H9 (cell line): ENCODE measurements around the gene CREB3L2. TPM values are rescaled to one million over a fixed set of nuclear protein-coding genes. Genes with fewer than 3 reads are reported as not detected.

Source experiments
- DNase-seq: peaks from one replicate; pipeline ENCODE4 v3.0.0-alpha.2; 2017
- H2AFZ ChIP-seq: one replicate; pipeline ENCODE4 v1.6.1; 2013; ENCODE audit warnings: mild to moderate bottlenecking, low read length, control low read depth, moderate library complexity
- H2AK5ac ChIP-seq: 2 replicates; pipeline ENCODE4 v1.6.1; 2013; ENCODE audit warnings: low read length, control low read depth, mixed read lengths; ENCODE audit not compliant: insufficient read length
- H2BK120ac ChIP-seq: one replicate; pipeline ENCODE4 v1.6.1; 2013; ENCODE audit warnings: low read depth, mild to moderate bottlenecking, low read length, control low read depth, inconsistent platforms; ENCODE audit not compliant: poor library complexity, severe bottlenecking
- H2BK12ac ChIP-seq: 2 replicates; pipeline ENCODE4 v1.6.1; 2013; ENCODE audit warnings: low read length, control low read depth, mixed read lengths, low read depth; ENCODE audit not compliant: insufficient read length
- H2BK15ac ChIP-seq: 2 replicates; pipeline ENCODE4 v1.6.1; 2013; ENCODE audit warnings: low read depth, low read length, control low read depth
- H2BK20ac ChIP-seq: one replicate; pipeline ENCODE4 v1.6.1; 2013; ENCODE audit warnings: low read depth, mild to moderate bottlenecking, low read length, control low read depth, inconsistent platforms; ENCODE audit not compliant: poor library complexity, severe bottlenecking
- H2BK5ac ChIP-seq: 2 replicates; pipeline ENCODE4 v1.6.1; 2013; ENCODE audit warnings: low read length, control low read depth, mixed read lengths; ENCODE audit not compliant: insufficient read length
- H3K14ac ChIP-seq: 2 replicates; pipeline ENCODE4 v1.6.1; 2013; ENCODE audit warnings: low read length, control low read depth; ENCODE audit not compliant: insufficient read depth
- H3K18ac ChIP-seq: 2 replicates; pipeline ENCODE4 v1.6.1; 2013; ENCODE audit warnings: low read depth, mild to moderate bottlenecking, mixed read lengths, low read length, control low read depth; ENCODE audit not compliant: insufficient read length
- H3K23ac ChIP-seq: 2 replicates; pipeline ENCODE4 v1.6.1; 2013; ENCODE audit warnings: low read length, control low read depth, mixed read lengths, low read depth; ENCODE audit not compliant: insufficient read length
- H3K23me2 ChIP-seq: 2 replicates; pipeline ENCODE4 v1.6.1; 2013; ENCODE audit warnings: low read depth, mild to moderate bottlenecking, mixed read lengths, low read length, control low read depth; ENCODE audit not compliant: insufficient read length, poor library complexity, severe bottlenecking
- H3K27ac ChIP-seq: 2 replicates; pipeline ENCODE4 v1.5.1; 2013; ENCODE audit warnings: low read length, control low read depth, mixed read lengths, low read depth; ENCODE audit not compliant: insufficient read length
- H3K27me3 ChIP-seq: 2 replicates; pipeline ENCODE4 v1.6.1; 2013; ENCODE audit warnings: low read length, control low read depth, inconsistent platforms; ENCODE audit not compliant: insufficient read depth
- H3K4ac ChIP-seq: 2 replicates; pipeline ENCODE4 v1.6.1; 2013; ENCODE audit warnings: low read depth, mild to moderate bottlenecking, control low read depth, inconsistent platforms, low read length, moderate library complexity
- H3K4me1 ChIP-seq: 2 replicates; pipeline ENCODE4 v1.6.1; 2013; ENCODE audit warnings: low read length, control low read depth, inconsistent platforms; ENCODE audit not compliant: insufficient read depth
- H3K4me2 ChIP-seq: 2 replicates; pipeline ENCODE4 v1.6.1; 2013; ENCODE audit warnings: low read length, control low read depth, mixed read lengths; ENCODE audit not compliant: insufficient read length, insufficient read depth
- H3K56ac ChIP-seq: 2 replicates; pipeline ENCODE4 v1.6.1; 2013; ENCODE audit warnings: low read depth, mild to moderate bottlenecking, mixed read lengths, low read length, control low read depth; ENCODE audit not compliant: insufficient read length
- H3K79me1 ChIP-seq: 2 replicates; pipeline ENCODE4 v1.6.1; 2013; ENCODE audit warnings: low read depth, mild to moderate bottlenecking, moderate library complexity, low read length, control low read depth, inconsistent platforms; ENCODE audit not compliant: insufficient read depth, poor library complexity, severe bottlenecking
- H3K79me2 ChIP-seq: 2 replicates; pipeline ENCODE4 v1.6.1; 2013; ENCODE audit warnings: low read length, control low read depth, inconsistent platforms; ENCODE audit not compliant: insufficient read depth
- H3K9ac ChIP-seq: 2 replicates; pipeline ENCODE4 v1.6.1; 2013; ENCODE audit warnings: low read length, control low read depth, mixed read lengths; ENCODE audit not compliant: insufficient read length; ENCODE audit errors: extremely low read depth
- H3K9me3 ChIP-seq: one replicate; pipeline ENCODE4 v1.6.1; 2013; ENCODE audit warnings: low read depth, low read length, inconsistent platforms; ENCODE audit not compliant: control insufficient read depth
- H3T11ph ChIP-seq: one replicate; pipeline ENCODE4 v1.6.1; 2013; ENCODE audit warnings: mild to moderate bottlenecking, low read length, control low read depth, inconsistent platforms
- H4K20me1 ChIP-seq: one replicate; pipeline ENCODE4 v1.6.1; 2013; ENCODE audit not compliant: control insufficient read depth, insufficient read length, insufficient read depth
- H4K5ac ChIP-seq: 2 replicates; pipeline ENCODE4 v1.6.1; 2013; ENCODE audit warnings: low read depth, mild to moderate bottlenecking, mixed read lengths, low read length, control low read depth; ENCODE audit not compliant: insufficient read length
- H4K8ac ChIP-seq: replicated peaks from 2 replicates; pipeline ENCODE4 v1.6.1; 2013; ENCODE audit warnings: low read length, control low read depth, mixed read lengths, low read depth; ENCODE audit not compliant: insufficient read length
- H4K91ac ChIP-seq: 2 replicates; pipeline ENCODE4 v1.6.1; 2013; ENCODE audit warnings: low read depth, mild to moderate bottlenecking, moderate library complexity, mixed read lengths, low read length, control low read depth; ENCODE audit not compliant: insufficient read length
- H3K27ac Mint-ChIP-seq, 3 experiments: 2 replicates in 2 of 3; 3 replicates in 1 of 3; pipeline ENCODE4 v1.8.0; 2020 to 2021; ENCODE audit warnings: mixed read lengths in 3 of 3, mild to moderate bottlenecking in 1 of 3, moderate library complexity in 1 of 3
- H3K27me3 Mint-ChIP-seq: 2 replicates; pipeline ENCODE4 v1.8.0; 2021; ENCODE audit warnings: low read depth, mild to moderate bottlenecking, moderate library complexity, mixed read lengths
- H3K36me3 Mint-ChIP-seq, 3 experiments: 2 replicates in 2 of 3; 3 replicates in 1 of 3; pipeline ENCODE4 v1.8.0; 2020 to 2021; ENCODE audit warnings: low read depth in 3 of 3, mixed read lengths in 3 of 3; ENCODE audit not compliant: insufficient read depth in 1 of 3
- H3K4me1 Mint-ChIP-seq, 2 experiments: 2 replicates each; pipeline ENCODE4 v1.8.0; 2020; ENCODE audit warnings: mixed read lengths in 2 of 2
- H3K4me3 Mint-ChIP-seq, 2 experiments: 2 replicates in 1 of 2; 3 replicates in 1 of 2; pipeline ENCODE4 v1.8.0; 2020 to 2021; ENCODE audit warnings: mild to moderate bottlenecking in 2 of 2, mixed read lengths in 2 of 2, moderate library complexity in 1 of 2
- H3K9me3 Mint-ChIP-seq, 2 experiments: 2 replicates in 1 of 2; 3 replicates in 1 of 2; pipeline ENCODE4 v1.8.0; 2020; ENCODE audit warnings: mild to moderate bottlenecking in 2 of 2, mixed read lengths in 2 of 2, moderate library complexity in 1 of 2
- CTCF ChIP-seq: fragments of 200-600 bp; sonication (generic); conservative IDR thresholded peaks from 3 replicates; pipeline ENCODE4 v1.8.0; 2021; ENCODE audit warnings: antibody characterized with exemption, mild to moderate bottlenecking
- WGBS: extraction: QIAGEN DNeasy Blood & Tissue Kit; methylation state at CpG from one replicate; pipeline ENCODE4 v1.1.7; 2013; ENCODE audit warnings: missing lambda C conversion rate, low lambda C conversion rate, mixed read lengths; ENCODE audit not compliant: insufficient read length; ENCODE audit errors: extremely low coverage; 5-methylcytosine and 5-hydroxymethylcytosine counted together
- total RNA-seq: library from RNA; stranded (reverse); gene quantifications from 2 replicates; pipeline ENCODE4 v1.2.1, GENCODE V29; 2021

Gene CREB3L2
- total RNA-seq, 1 experiment from 2014 or later = 60.7 TPM

GRCh38 chr7:137871170-137871915, 130.5 kb downstream of the CREB3L2 start:
- Histone ChIP-seq H3K9me3 (no peaks in the 10 kb centered on the region), H3K4ac (no peak overlapping the region), H3K23ac (no peak overlapping the region), H2BK15ac (no peak overlapping the region), H3K27ac (no peak overlapping the region), H3T11ph (no peak overlapping the region), H3K79me1 (no peaks in the 10 kb centered on the region), H4K91ac (no peak overlapping the region), H4K20me1 (no peaks in the 10 kb centered on the region), H3K79me2 (no peaks in the 10 kb centered on the region), H4K5ac (no peak overlapping the region), H2AK5ac (no peak overlapping the region), H3K14ac (no peak overlapping the region; the same call in 1 of the 2 replicates), H2BK20ac (no peak overlapping the region), H2BK12ac (no peak overlapping the region), H3K27me3 (no peaks in the 10 kb centered on the region), H2BK120ac (no peak overlapping the region), H2AFZ (no peak overlapping the region), H3K23me2 (no peaks in the 10 kb centered on the region), H3K18ac (no peak overlapping the region), H3K56ac (no peak overlapping the region), H3K4me2 (no peak overlapping the region), H4K8ac (no peak overlapping the region), H3K4me1 (peaks cover 3% of the 10 kb centered on the region; the same call in 1 of the 2 replicates), H2BK5ac (no peak overlapping the region), H3K9ac (no peak overlapping the region)
- Mint-ChIP-seq H3K27me3 (no peaks in the 10 kb centered on the region), H3K36me3 (peaks cover 17 to 68% (median 45%) of the 10 kb centered on the region in 3 experiments; a peak in 6 of 7 replicates), H3K9me3 (peaks cover under 1 to 5% of the 10 kb centered on the region in 2 experiments; a peak in 1 of 5 replicates), H3K4me3 (no peak overlapping the region), H3K27ac (no peak overlapping the region), H3K4me1 (peaks cover 20 to 27% of the 10 kb centered on the region in 2 experiments)
- WGBS = no CpG with 5 or more reads among the region's 7 CpGs
- no peak for TF ChIP-seq CTCF
- no peak for DNase-seq
